Inflammatory macrophage (primary cell): ENCODE data around the gene RBMS1.

Experiments
- DNase-seq, 2 donors: peaks; one replicate each; pipeline ENCODE4 v3.0.0-alpha.2; 2020 to 2022
- total RNA-seq, 18 experiments: gene quantifications; one replicate each; lab custom pipeline; 2026; ENCODE audit warnings: mixed read lengths in 6 of 18, inconsistent platforms in 2 of 18; lab: John Stamatoyannopoulos, UW

Gene RBMS1
- total RNA-seq = 114 to 245 (median 178) reads per million in 18 experiments

DNA sequence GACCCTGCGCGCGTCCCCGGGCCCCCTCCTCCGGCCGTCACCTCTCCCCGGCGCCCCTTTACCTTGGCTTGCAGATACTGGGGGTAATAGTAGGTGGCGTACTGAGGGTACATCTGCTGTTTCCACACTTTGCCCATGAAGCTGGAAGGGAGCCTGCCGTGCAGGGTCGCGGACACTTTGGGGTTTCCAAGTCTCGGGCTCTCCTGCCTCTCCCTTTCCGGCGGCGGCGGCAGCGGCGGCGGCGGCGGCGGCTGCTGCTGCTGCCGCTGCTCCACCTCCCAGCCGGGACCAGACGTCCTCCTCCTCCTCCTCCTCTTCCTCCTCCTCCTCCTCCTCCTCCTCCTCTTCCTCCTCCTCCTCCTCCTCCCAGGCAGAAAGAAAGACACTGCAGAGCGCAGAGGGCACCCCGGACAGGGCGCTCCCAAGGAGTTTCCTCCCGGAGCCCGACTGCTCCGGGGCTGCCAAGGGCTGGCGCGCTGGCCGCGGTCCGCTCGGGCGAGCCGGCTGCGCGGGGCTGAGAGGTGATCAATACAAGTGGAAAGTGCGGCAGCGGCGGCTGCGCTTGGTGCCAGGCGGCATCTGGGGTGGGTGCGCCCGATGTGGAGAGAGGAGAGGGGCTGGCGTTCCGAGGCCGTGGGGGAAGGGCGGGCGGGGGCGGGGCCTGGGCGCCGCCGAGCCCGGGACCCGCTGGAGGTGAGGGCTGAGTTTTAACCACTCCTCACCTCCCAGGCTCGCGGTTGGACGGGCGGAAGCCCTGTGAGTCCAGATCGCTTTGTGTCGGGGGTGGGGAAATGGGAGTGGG, at the start of gene RBMS1:
TSS of gene RBMS1 (minus strand) at position 581 of the 802 bp plus-strand sequence. CDS start at position 137, 444 bp downstream.
- peak; percentile 20 to 42 for DNase-seq

- DNase-seq = no peak
Observed at GRCh38 chr2:160541745-160542144, 48.1 kb upstream of the RBMS1 start.

- no peak for DNase-seq
Observed at GRCh38 chr2:160538559-160539355, 45.1 kb upstream of the RBMS1 start.

DNA sequence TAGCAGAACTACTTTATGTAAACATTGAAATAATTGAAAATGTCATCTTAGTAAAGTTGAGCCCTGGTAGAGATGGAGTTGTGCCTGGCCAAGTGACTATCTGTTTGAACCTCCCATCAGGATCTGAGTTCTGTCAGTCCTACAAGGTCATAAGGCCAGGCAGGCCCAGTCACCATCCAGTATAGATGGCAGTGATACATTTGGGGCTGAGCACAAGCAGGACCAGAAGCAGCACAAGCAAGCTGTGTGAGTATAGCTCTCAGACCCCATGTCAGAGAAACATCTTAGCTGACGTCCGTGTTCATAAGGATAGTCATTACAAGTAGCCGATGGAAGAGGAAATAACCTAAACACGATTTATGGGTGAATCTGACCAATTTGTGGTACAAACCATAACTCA, 44.5 kb upstream of the RBMS1 start:
- DNase-seq = no peak

- DNase-seq = peak in 1 of 2 donors; percentile 75
Observed at GRCh38 chr2:160534996-160535395, 41.4 kb upstream of the RBMS1 start.

- DNase-seq = no peak
Observed at GRCh38 chr2:160534249-160534648, 40.6 kb upstream of the RBMS1 start.

- DNase-seq = no peak
Observed at GRCh38 chr2:160533482-160533881, 39.9 kb upstream of the RBMS1 start.

DNA sequence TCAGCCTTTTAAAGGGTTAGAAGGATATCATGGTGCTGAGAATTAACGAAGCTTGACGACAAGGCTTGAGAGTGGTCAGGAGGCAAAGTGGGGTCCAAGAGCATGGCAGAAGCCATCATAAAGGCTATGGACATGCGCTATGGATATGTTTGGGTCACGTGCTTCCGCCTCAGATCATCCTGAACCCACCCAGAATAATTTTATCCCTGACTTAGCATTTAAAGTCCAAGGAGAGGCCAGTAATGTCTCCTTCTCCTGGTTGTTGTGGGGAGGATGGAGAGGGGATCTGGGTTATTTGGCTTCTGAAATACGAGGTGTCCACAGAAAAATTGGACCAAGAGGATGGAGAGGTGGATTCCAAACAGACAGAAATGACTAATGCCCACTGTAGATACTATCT, 38.8 kb upstream of the RBMS1 start:
- DNase-seq = no peak

DNA sequence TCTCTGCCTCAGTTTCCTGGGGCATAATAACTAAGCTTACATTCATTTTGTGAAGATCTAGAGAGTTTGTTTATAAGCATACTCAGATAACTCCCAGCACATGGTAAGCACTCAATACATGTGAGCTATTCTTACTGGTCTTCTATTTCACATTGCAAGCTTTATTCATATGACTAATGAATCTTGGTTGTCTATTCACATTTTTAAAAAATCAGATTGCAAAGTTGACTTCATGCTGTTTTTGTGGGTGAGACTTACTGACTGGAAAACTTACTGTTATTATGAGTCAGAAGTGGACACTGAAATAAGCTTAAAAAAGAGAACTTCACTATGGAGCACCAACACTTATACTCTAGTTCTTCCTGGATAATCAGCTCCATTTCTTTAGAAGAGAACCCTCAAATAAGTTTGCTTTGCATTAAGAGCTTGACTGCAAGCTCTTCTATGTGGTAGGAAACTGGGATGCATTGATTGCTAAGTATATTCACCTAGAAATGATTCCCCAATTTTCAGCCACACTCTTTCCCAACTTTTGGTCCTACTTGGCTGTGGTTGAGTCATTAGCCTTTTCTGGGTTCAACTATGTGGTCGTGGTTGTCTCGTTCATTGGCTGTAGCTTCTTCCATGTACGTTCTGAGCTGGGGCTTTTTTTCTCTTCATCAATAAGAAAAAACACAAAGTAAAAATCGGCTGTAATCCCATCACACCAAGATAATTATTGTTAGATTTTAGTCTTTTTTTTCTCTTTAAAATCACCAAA, 29.5 kb upstream of the RBMS1 start:
- peak; percentile 56 to 80 for DNase-seq

DNA sequence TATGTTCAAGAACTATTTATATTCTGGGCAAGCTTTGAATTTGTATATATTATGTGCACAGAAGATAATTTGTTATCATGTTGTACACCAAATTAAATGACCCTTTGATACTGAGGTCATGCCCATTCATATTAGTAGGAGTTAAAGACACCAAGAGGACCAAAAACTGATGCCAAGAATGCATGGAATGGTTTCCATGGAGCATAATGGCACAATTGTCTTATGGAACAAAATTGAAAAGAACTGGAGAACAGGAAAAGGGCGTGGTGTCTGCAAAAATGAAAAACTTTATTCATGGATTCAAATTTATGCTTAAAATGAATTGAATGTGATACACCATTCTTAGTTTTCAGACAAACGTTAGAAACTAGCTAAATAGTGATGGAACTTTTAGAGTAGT, 24.1 kb upstream of the RBMS1 start:
- DNase-seq = no peak

GRCh38 chr2:160516547-160517365, 23.1 kb upstream of the RBMS1 start:
- DNase-seq = no peak

DNA sequence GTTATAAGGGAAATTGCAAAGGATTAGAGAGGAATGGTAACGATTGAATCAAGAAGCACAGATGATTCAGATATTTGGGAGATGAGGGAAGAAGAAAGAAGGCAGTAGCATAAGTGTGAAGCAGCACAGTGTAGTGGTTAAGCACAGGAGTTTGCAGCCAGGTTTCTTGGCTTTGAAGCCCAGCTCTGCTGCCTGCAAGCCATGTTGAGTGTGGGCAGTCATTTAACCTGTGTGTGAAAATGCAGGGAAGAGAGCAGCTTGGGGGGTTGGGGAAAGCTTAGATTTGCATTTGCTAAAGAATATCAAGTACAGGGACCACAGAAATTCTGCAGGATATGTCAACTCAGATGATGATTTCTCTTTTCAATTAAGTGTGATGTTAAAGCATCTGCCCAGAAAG, 21.5 kb upstream of the RBMS1 start:
- DNase-seq = no peak

DNA sequence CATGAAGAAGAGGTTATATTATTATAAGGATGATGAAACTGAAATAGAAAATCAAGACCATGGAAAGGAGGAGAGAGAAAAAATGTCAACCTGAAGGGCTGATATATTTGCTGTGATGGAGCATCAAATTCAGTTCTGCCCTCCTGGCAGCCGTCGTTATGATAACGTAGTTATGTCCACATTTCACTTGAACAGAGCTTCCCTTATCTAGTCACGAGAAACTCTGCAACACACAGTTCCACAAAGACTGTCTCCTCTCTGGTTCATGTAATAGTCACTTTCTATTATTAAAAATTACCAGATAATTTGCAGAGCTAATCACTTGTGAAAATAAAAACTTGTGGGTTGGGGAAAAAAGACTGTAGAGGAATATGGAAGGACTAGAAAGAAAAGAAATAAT, 19.5 kb upstream of the RBMS1 start:
- peak; percentile 21 to 47 for DNase-seq

DNA sequence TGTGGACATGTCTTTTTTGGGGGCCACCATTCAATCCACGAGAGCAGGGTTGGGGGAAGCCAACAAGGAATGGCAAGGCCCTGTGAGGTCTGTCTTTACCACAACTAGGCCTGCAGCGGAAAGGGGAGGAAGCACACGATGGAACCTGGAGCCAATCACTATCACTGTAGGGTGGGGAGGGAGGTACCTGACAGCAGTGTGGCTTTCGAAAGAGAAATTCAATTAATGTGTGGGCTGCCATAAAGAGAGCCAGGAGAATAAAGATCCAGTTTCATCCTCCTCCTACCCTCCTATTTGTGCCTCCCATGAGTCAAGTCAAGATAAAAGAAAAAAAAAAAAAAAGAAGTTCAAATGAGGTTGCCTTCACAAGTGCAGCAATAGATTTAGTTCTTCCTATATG, 18.9 kb upstream of the RBMS1 start:
- peak in 1 of 2 donors; percentile 17 for DNase-seq

- DNase-seq = no peak
Observed at GRCh38 chr2:160510617-160511016, 17.0 kb upstream of the RBMS1 start.

DNA sequence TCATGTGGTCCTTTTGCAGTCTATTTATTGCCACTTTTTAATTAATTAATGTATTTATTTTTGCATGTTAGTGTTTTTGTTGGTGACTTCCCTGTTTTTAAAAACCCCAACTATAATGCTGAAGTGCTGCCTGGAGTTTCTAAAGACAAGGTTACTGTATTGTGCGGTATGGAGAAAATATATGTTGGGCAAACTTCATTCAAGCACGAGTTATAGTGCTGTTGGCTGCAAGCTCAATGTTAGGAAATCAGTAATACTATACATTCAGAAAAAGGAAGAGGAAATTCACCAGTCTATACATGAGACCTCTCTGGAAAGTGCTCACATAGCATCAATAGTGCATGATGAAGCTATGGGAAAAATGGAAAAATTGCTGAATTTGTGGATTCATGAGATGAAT, 15.4 kb upstream of the RBMS1 start:
- peak; percentile 75 to 90 for DNase-seq

DNA sequence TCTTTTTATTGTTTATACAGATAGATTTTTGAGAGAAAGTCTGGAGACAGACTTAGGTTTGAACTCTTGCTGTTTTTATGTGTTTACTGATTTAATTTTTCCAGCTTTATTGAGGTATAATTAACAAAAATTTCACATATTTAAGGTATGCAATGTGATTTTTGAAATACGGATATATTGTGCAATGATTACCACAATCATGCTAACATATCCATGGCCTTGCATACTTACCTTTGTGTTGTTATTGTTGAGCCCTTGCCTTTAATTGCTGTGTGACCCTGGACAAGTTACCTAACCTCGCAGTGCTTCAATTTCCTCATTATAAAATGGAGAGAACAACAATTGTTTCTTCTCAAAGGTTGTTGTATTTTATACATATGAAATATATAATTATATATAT, 13.9 kb upstream of the RBMS1 start:
- no peak for DNase-seq

- DNase-seq = no peak
Observed at GRCh38 chr2:160507046-160507407, 13.4 kb upstream of the RBMS1 start.

DNA sequence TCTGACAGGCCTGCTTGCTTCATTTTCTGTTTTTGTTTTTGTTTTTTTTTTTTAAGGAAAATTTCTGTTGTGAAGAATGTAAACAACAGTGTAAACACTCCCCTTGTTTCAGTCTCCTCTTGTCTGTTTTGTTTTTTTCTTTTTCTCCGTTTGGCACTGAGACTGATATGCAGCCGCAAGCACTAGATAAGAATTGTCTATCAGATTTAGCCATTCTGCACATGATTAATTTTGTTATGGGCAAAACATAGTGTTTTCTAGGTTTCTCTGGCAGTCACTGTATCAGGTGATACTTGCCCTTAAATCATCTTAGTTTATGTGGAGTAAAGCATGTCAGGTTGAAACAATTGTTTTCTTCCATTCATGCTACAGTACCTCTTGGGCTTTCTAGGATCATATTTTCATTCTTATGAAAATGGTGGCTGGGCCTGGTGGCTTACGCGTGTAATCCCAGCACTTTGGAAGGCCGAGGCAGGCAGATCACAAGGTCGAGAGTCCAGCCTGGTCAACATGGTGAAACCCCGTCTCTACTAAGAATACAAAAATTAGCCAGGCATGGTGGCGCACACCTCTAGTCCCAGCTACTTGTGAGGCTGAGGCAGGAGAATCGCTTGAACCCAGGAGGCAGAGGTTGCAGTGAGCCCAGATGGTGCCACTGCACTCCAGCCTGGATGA, 12.9 kb upstream of the RBMS1 start:
- no peak for DNase-seq

DNA sequence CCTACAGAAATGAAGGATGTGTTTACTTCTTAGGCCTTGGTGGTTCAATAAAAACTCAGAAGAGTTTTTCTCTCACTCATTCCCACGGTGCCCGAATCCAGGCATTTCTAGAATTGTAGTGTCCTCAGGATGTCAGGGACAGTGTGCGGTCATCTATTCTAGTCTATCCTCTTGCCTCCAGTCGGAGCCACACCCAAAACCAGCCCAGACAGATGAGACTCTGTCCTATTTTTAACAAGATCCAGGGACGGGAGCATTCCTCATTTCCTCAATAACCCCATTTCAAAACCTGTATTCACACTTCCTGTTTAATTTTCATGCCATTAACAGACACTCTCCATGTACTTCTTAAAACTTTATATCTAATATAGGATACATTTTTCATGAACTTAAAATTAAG, 11.6 kb upstream of the RBMS1 start:
- DNase-seq = peak; percentile 67 to 69

GRCh38 chr2:160502478-160502877, 8.9 kb upstream of the RBMS1 start:
- no peak for DNase-seq

- DNase-seq = no peak
Observed at GRCh38 chr2:160501370-160501769, 7.8 kb upstream of the RBMS1 start.
